NOMO-1 (cell line): ENCODE data around the gene GPR183.

Experiments used
- DNase-seq, 2 experiments: peaks; one replicate each; lab custom pipeline; 2025; ENCODE audit not compliant: unreplicated experiment in 2 of 2; lab: John Stamatoyannopoulos, UW

The GPR183 gene

DNA sequence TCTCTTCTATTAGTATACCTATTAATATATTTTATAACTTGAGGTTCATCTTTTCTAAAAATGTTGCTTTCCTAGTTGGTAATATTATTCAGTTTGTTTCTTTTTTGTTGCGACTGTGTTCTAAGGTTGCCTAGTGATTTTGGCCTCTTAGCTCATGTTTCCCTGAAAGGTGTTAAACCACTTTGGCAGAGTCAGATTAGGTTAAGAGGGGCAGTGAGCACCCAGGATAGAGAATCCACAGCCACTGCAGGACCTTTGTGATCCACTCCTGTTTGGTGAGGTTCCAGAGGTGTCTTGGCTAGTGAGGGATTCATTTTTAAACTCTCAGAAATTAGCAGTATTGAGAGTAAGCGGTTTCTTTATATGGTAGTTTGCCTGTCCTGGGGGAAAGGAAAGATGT, 34.1 kb downstream of the GPR183 start:
- DNase-seq = no peak

DNA sequence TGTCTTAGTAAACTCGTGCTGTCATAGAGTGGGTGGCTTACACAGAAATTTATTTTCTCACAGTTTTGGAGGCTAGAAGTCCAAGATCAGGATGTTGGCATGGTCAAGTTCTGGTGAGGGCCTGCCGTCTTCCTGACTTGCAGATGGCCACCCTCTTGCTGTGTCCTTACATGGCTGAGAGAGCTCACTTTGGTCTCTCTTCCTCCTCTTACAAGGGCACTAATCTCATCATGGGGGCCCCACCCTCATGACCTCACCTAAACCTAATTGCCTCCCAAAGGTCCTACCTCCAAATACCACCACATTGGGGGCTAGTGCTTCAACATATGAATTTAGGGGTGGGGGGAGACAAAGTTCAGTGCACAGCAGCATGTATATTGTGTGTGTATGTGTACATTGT, 34.7 kb downstream of the GPR183 start:
- no peak for DNase-seq

DNA sequence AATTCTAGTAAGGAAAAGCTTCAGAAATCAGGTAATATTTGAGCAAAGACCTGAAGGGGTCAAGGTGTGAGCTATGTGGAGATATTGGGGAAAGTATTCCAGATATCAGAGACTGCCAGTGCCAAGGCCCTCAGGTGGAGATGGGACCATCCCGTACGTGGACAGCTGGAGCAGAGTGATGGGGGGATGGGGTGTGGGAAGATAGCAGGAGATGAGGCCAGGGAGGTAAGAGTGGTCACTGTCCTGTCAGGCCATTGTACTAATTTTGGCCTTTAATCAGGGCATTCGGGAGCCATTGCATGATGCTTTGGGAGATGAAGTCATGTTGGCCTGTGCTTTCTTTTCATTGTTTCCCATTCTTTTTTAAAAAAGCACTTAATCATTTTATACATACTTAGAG, 36.0 kb downstream of the GPR183 start:
- DNase-seq = no peak

DNA sequence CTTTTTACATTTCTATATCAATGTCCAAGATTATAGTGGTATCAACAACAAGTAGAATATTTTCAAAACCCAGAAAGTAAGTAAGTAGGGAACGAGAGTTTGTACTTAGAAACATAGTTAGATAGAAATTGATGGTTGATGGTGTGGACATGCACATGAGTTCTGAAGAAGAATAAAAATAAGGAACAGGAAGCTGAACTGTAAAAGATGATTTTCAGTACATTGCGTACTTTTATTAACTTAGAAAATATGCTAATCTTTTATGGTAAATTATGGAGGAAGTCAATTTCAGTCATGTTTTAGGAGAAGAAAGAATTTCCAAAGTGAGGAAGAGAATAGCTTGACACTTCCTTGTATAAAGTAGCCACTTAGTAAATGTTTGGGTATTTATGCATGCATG, 36.7 kb downstream of the GPR183 start:
- DNase-seq = peak in 1 of 2 experiments; percentile 66

DNA sequence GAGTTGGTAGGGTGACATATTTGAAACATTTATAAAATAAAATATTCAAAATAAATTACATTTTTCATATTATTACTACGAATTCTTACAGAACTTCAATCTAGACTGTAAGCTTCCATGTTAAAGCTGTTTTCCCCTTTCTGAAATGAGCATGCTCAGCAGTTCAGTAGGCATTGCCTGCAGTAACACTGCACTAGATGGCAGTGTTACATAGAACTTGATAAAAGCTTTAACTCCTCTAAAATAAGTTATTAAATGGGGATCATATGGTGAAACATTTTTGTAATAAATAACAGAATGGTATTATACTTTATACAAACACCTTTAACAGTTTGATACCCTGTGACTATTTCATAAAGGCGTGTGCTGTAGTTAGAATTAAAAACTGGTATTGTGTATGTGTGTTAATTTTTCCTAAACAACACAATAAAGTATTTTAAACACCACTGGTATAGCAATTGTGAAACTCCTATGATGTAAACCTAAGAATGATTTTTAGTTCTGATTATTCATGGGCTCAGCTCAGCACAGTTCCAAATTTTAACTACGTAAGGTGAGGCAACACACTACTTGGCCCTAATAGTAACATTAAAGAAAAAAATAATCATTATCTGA, 37.5 kb downstream of the GPR183 start:
- DNase-seq = peak; percentile 39 to 77

DNA sequence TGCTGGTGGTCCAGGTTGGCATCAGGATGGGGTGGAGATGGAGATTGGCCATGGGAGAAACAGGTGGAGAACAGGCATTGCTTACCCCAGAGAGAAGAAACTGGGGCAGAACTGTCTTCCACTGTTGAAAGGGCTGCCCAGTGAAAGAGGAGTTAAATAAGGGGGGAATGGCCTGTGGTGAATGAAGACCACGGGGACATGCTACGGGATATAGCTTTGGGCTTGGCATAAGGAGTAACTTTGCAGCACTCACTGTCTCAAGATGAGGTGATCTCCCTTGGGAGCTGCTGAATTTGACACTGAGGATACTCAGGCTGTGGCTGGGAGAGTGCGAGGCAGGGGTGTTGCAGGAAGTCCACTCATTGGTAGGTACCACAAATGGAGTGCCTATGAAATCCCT, 38.4 kb downstream of the GPR183 start:
- no peak for DNase-seq

DNA sequence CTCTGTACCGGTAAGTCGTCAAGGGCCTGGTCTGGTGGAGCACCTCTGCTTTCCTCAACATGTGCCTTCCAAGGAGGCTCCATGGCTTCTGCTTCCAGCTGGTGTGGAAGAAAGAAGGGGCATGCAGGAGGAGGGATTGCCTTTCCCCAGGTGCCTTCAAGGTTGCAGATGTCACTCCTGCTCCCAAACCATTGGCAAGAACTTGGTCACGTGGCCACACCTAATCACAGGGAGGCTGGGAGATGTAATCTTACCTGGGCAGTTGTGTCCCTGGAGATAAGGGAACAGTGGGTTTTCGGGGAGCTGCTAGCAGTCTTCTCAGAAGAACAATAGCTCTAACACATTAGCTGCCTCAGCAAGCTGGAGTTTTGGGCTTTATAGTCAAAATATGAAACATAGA, 39.3 kb downstream of the GPR183 start:
- DNase-seq = no peak

DNA sequence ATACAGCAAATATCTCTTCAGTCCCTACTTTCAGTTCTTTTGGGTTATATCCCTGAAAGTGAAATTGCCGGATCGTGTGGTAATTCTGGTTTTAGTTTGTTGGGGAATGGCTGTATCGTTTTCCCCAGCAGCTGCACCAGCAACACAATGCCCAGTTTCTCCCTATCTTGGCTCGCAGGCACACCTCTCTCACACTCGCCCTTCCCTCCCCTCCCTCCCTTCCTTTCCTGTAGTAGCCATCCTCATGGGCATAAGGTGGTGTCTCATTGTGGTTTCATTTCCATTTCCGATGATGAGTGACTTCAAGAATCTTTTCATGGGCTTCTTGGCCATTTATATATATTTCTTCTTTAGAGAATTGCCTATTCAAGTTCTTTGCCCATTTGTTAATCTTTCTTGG, 40.4 kb downstream of the GPR183 start:
- DNase-seq = no peak

DNA sequence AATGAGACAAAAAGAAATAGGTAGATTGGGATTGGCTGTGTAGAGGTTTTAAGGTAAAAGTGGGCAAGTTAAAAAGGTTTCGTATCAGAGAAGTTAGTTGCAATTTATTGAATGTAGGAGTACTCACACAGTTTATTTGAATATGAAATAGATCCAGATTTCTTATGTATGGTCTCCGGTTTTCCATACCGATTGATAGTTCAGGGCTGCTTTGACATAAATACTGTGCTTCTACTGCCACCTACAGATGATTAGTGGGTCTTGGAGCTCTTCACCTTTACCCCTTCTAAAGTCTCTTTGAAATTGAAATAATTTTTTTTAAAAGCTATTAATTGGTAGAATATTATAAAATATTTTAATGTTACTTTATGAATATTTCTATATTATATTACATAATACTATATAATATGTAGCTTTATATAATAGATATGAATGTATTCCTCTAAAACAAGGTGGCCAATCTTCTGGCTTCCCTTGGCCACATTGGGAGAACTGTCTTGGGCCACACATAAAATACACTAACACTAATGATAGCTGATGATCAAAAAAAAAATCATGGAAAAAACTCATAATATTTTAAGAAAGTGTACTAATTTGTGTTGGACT, 41.3 kb downstream of the GPR183 start:
- DNase-seq = peak; percentile 23 to 60

DNA sequence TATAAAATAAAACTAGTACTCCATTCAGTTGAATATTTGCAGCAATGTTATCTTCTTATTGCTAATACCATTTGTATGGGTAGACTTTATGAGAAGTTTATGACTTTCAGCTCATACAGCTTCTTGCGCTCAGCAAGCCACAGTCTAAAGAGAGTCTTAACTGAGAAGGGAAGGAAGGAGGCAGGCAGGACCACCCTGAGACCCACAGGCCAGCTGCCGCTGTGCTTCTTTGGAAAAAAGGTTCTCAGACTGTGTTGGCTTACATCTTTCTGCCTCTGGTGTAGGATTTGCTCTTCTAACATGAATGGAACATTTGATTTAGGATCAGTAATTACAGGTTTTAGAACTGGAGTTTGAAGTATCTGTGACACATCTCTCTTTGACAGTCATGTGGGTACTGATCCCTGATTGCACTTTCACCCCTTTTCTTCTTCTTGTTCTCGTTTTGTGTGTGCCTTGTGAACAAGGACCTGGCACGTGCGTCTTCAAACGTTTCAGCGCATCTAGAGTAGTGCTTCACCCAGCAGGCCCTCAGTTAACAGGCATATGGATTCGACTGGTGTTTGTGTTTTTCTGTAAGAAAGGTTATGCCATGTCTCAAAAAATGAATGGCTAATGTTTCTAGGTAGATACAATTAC, 41.9 kb downstream of the GPR183 start:
- no peak for DNase-seq

DNA sequence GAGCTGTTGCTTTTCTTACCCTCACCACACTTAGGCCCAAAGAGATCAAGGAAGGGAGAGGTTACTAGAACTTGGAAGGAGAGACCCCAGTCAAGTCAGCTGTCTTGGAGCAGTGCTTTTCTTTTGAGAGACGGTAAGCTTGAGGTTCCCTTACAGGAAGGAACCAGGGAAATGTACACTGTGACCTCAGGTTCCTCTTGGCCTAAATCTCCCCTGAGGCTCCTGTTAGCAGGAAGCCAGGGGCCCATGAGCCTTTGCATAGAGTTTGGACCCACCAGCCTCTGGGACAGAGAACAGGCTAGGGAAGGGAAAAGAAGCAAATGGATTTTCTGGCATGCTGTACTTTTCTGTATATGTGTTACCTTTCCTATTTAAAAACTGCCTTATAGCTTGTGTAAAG, 43.1 kb downstream of the GPR183 start:
- peak; percentile 12 to 50 for DNase-seq

DNA sequence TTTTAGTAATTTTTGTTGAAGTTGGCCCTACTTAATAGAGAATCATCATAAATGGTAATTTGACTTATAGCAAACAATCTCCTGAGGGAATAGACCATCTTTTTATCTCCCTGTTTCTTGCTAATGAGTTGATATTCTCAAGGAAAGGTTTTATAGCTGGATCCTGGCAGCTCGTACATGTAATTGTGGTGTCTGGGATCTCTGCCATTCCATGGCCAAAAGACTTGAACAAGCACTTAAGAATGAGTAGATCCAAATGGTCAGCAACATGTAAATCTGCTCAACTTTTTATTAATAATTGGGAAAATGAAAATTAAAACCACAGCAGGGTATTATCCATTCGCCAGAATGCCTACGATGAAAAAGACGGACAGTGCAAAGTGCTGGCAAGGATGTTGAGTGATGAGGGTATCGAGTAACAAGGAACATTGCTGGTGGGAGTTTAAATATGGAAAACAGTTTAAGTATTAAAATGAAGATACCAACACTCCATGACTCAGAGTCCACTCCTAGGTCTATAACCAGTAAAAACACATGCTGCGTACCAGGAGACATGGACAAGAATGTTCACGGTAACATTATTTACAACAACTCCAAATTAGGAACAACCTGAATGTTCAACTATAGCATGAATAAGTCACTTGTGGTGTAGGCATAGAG, 43.9 kb downstream of the GPR183 start:
- no peak for DNase-seq

DNA sequence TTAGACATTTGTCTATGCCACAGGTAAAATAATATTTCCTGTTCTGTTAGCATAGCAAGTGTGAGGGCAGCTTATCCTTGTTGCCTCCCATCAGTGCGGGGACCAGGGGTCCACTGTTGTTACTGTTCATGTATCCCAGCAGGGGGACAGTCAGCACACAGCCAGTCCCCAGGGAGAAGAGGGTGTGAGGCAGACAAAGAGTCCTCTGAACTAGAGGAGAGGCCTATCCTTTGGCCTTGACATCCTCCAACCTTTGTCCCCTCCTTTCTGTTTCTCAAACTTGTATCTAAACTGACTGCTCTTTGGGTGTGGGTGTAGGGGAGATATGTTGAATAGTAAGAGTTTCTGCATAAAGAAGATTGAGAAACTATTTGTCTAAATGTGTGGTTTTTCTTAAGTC, 46.1 kb downstream of the GPR183 start:
- no peak for DNase-seq

DNA sequence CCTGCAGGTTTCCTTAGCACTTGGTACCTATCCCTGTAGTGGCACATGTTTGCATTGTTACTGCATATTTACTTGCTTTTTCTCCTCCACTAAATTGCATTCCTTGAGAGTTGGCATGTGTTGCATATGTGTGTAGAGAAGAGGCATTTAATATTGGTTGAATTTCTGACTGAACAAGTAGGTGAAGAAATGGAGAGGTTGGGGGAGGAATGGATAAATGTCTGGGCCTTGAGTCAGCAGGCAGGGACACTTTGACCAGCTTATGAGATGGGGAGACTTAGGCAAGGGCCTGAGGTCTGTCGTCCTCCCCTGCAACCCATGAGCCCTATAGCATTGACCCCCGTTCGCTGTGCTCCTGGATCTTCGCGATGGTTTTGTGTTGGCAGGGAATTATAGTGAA, 47.0 kb downstream of the GPR183 start:
- DNase-seq = no peak

DNA sequence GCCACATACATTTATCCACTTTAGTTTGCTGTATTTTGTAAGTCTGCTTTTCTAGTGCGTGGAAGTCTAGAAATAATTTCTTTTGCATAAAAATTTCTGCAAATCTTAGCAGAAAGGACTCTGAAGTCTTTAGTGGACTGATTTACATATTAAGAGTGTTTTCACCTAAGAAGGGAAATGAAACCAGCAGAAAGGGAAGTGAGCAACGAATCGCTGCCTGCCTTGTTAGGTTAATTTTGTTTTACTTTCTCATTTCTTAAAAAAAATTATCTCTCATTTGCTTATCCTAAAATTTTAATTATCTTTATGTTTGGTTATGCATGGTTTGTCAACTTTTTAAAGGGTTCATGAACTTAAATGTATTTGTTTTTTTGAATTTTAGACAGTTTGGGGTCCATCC, 48.3 kb downstream of the GPR183 start:
- peak; percentile 61 to 90 for DNase-seq

DNA sequence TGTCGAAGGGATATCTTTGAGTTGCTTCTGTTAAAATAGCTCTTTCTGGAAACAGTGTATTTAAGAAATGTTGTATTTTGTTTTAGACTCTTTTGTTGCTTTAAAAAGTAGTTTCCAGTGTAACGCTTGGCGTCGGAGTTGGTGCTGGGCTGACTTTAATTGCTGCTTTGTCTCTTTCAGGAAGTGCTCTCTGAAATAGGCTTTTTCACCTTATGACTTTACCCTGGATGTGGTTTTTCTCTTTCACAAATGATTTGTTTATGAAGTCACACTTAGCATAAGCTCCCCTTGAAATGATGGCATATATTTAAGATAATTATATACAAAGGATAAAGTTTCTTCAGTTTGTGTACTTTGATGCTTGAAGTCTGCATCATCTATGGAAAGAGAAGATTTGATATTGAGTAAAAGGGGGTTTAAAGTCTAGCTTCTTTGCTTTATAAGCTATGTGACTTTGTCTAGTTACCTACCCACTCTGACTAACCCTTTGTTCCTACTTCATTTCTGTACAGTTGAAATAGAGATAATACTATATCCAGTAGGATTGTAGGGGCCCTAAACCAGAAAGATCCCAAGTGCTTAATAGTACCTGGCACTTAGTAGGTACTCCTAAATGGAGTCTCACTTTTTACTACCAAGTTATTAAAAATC, 48.9 kb downstream of the GPR183 start, which contains the start of gene GPR18:
GPR18 (minus strand) TSS at position 170 of the 651 bp plus-strand sequence. CDS start 2,507 bp downstream, outside the sequence.
- DNase-seq = peak; percentile 13 to 60

DNA sequence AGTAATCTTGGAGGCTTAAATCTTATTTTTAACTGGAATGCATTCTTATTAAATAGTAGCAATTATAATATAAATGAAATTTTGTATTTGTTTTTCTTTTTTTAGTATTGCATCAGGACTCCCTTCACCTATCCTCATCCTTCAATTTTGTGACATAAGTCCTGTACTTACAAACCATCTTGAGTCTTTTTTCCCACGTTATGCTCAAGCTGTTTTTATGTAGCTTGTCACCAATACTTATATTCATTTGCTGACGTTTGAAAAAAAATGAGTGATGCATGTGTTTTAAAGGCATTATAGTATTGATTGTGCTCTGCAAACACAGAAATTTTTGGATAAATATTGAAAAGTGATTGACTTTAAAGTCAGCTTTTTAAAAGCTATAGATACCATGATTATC, 49.9 kb downstream of the GPR183 start:
- peak; percentile 15 to 72 for DNase-seq

DNA sequence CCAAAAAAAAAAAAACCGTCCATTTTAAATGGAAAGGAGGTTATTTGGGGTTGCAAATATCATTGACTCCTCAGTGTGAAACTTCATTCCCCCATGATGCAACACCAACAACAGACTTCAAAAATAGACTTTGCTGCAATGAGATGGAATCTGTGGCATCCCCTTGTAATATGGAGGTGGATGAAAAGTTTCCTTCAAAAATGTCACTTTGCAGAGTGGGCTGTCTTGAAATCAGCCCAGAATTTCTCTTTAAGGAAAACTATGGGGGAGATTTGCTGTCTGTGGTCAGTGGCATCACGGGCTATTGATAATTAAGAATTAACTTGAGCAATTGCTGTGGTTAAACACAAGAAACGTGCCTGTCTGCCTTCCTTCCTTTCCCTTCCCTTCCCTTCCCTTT, 50.5 kb downstream of the GPR183 start:
- peak; percentile 56 to 83 for DNase-seq

DNA sequence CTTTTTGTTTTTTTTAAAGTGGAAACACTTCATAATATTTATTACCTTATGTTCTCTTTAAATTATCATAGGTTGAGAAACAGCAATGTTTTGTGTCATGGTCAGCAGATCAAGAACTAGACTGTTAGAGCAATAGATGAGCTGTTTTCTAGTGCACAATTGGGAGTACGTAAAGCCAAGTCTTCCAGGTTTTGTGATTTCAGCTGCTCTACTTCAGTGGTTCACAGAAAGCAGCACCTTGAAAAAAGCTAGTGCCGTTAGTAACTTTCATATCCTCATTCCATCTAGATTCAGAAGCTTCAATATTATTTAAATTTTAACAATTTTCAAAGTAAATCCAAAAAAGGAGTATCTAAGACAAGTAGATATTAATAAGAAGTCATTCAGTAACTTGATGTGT, 50.9 kb downstream of the GPR183 start:
- DNase-seq = peak in 1 of 2 experiments; percentile 80

DNA sequence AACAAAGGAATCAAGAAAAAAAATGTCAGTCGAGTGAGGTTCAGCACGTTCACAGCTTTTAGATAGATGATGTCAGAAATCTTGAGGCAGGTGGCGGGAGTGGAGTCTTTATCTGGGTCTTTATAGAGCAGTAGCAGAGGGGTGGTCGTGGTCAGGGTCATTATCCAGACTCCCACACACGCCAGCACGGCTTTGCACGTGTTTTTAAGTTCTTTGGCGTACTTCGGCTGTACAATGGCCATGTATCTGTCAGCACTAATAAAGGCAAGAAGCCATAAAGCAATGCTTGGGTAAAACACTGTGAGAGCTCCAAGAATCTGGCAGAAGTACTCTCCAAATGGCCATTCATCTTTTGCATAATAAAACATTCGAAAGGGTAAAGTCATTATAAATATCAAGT, 51.9 kb downstream of the GPR183 start:
- DNase-seq = no peak

DNA sequence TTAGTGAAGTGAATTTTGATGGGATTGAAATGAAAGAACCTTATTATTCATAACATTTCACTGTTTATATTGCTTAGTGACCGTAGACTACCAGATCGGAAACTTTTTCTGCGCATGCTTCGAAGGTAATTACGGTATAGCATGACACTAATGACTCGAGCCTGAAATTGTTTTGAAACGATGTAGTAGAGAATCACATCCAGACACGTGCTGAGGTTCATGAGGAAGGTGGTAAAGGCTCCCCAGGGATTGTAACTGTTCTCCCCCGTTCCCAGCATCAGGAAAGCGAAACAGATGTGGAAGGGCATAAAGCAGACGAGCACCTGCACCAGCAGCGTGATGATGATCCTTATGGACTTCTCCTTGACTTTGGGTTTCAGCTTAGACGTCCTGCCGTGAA, 52.4 kb downstream of the GPR183 start:
- DNase-seq = no peak
